Measurements from ENCODE around the gene MINDY2. TPM values are rescaled to one million over a fixed set of nuclear protein-coding genes. Genes with fewer than 3 reads are reported as not detected.
"Not testable (repeated sequence)": the region's sequence is repeated elsewhere in the genome, so short reads cannot be mapped to it uniquely, and the experiment has no call there.

Gene MINDY2
- total and polyA plus RNA-seq, 10 donors: 2.3 to 24.0 (median 17.7) TPM

GRCh38 chr15:58852347-58852746, 81.2 kb downstream of the MINDY2 start:
- 80 to 91% (median 85%) methylated on average over 5 of the region's 5 CpGs for whole genome bisulfite sequencing, 5 donors
- H3K27ac ChIP-seq: no peak overlapping the region
- H3K27me3 ChIP-seq (replicated peaks in 1 of 7): no peaks in the 10 kb centered on the region
- intact Hi-C loops (cut with DNase I; ENCODE audit: low total_unique reads): no loop called here
- TF ChIP-seq POLR2AphosphoS5 (IDR thresholded peaks at IDR 0.05) (no peak), POLR2A (IDR thresholded peaks at IDR 0.05) (no peak), CTCF (IDR thresholded peaks at IDR 0.05 in 8 of 11, conservative IDR thresholded peaks at IDR 0.05 in 3 of 11) (no peak)
- no peaks in the 10 kb centered on the region for H3K9me3 ChIP-seq
- peaks cover 0 to 81% (median 30%) of the 10 kb centered on the region in 6 donors for H3K36me3 ChIP-seq
- H3K4me3 ChIP-seq: no peak overlapping the region
- no peaks in the 10 kb centered on the region for H3K4me1 ChIP-seq
- no peak for DNase-seq

GRCh38 chr15:58854593-58854992, 83.5 kb downstream of the MINDY2 start:
- Histone ChIP-seq H3K4me1 (no peaks in the 10 kb centered on the region), H3K36me3 (peaks cover 0 to 59% (median 17%) of the 10 kb centered on the region in 6 donors), H3K9me3 (no peaks in the 10 kb centered on the region), H3K4me3 (no peak overlapping the region), H3K27me3 (replicated peaks in 1 of 7) (no peaks in the 10 kb centered on the region), H3K27ac (no peak overlapping the region)
- no peak for DNase-seq
- WGBS, 5 donors: 63 to 79% (median 78%) methylated on average over 4 of the region's 4 CpGs
- intact Hi-C loops (cut with DNase I; ENCODE audit: low total_unique reads): no loop called here
- TF ChIP-seq POLR2A (IDR thresholded peaks at IDR 0.05) (no peak), CTCF (IDR thresholded peaks at IDR 0.05 in 8 of 11, conservative IDR thresholded peaks at IDR 0.05 in 3 of 11) (no peak), POLR2AphosphoS5 (IDR thresholded peaks at IDR 0.05) (no peak)

- H3K27me3 ChIP-seq (replicated peaks in 1 of 7): no peaks in the 10 kb centered on the region
- H3K27ac ChIP-seq: no peak overlapping the region
- H3K9me3 ChIP-seq: no peaks in the 10 kb centered on the region
- DNase-seq: no peak
- TF ChIP-seq CTCF (IDR thresholded peaks at IDR 0.05 in 8 of 11, conservative IDR thresholded peaks at IDR 0.05 in 3 of 11): no peak
- TF ChIP-seq POLR2A (IDR thresholded peaks at IDR 0.05): no peak
- no peak for TF ChIP-seq POLR2AphosphoS5 (IDR thresholded peaks at IDR 0.05)
- intact Hi-C loops (cut with DNase I; ENCODE audit: low total_unique reads): no loop called here
- peaks cover 0 to 48% (median 15%) of the 10 kb centered on the region in 6 donors for H3K36me3 ChIP-seq
- no peak overlapping the region for H3K4me3 ChIP-seq
- no peaks in the 10 kb centered on the region for H3K4me1 ChIP-seq
These were observed 85.0 kb downstream of the MINDY2 start for GRCh38 chr15:58856086-58856485.

- H3K27me3 ChIP-seq (replicated peaks in 1 of 7); H3K4me3 ChIP-seq; H3K27ac ChIP-seq; H3K9me3 ChIP-seq; intact Hi-C loops (cut with DNase I; ENCODE audit: low total_unique reads); H3K4me1 ChIP-seq; DNase-seq: not testable (repeated sequence)
- H3K36me3 ChIP-seq: peaks cover 0 to 44% (median 14%) of the 10 kb centered on the region in 6 donors
- 86 to 98% (median 96%) methylated on average over 1 of the region's 1 CpG for WGBS, 5 donors
These were observed 85.5 kb downstream of the MINDY2 start for GRCh38 chr15:58856621-58857020.

GRCh38 chr15:58862326-58862725, 91.2 kb downstream of the MINDY2 start:
- no peak overlapping the region for H3K4me3 ChIP-seq
- no peak for TF ChIP-seq POLR2AphosphoS5 (IDR thresholded peaks at IDR 0.05)
- no peak for TF ChIP-seq CTCF (IDR thresholded peaks at IDR 0.05 in 8 of 11, conservative IDR thresholded peaks at IDR 0.05 in 3 of 11)
- no peak for TF ChIP-seq POLR2A (IDR thresholded peaks at IDR 0.05)
- H3K36me3 ChIP-seq: no peaks in the 10 kb centered on the region
- no peak for DNase-seq
- H3K4me1 ChIP-seq: peaks cover 0 to 14% (median 9%) of the 10 kb centered on the region in 6 donors
- no peak overlapping the region for H3K27ac ChIP-seq
- H3K27me3 ChIP-seq (replicated peaks in 1 of 7): peaks cover 0 to 15% (median 0%) of the 10 kb centered on the region in 7 donors
- WGBS, 5 donors: 90 to 97% (median 93%) methylated on average over 2 of the region's 2 CpGs
- intact Hi-C loops (cut with DNase I; ENCODE audit: low total_unique reads): no loop called here
- no peaks in the 10 kb centered on the region for H3K9me3 ChIP-seq
